ENCODE results near the gene LYSMD2. TPM values are rescaled to one million over a fixed set of nuclear protein-coding genes. Genes with fewer than 3 reads are reported as not detected.

Gene LYSMD2
- total RNA-seq, 4 donors from 2014 or later: 8.9 to 18.0 (median 13.8) TPM

- no peak for DNase-seq
- TF ChIP-seq CTCF (IDR thresholded peaks at IDR 0.05): no peak
- Histone ChIP-seq H3K4me1 (peaks cover 0 to 15% of the 10 kb centered on the region in 2 donors), H3K9me3 (no peaks in the 10 kb centered on the region), H3K4me3 (replicated peaks in 1 of 3) (no peak overlapping the region), H3K27ac (no peak overlapping the region), H3K27me3 (no peaks in the 10 kb centered on the region), H3K36me3 (no peaks in the 10 kb centered on the region)
- 75 to 90% methylated on average over 4 of the region's 4 CpGs for whole genome bisulfite sequencing, 2 donors
- intact Hi-C loops (cut with DNase I): no loop called here
Measured at GRCh38 chr15:51727141-51727897, 10.1 kb downstream of the LYSMD2 start.

- H3K27ac ChIP-seq: no peak overlapping the region
- H3K4me1 ChIP-seq: peaks cover 0 to 11% of the 10 kb centered on the region in 2 donors
- 34 to 52% methylated on average over 3 to 5 of the region's 5 CpGs for WGBS, 2 donors
- H3K27me3 ChIP-seq: no peaks in the 10 kb centered on the region
- no peaks in the 10 kb centered on the region for H3K36me3 ChIP-seq
- no peaks in the 10 kb centered on the region for H3K9me3 ChIP-seq
- DNase-seq: peak; percentile 43 to 61
- no peak for TF ChIP-seq CTCF (IDR thresholded peaks at IDR 0.05)
- TF ChIP-seq POLR2A (IDR thresholded peaks at IDR 0.05): no peak
- intact Hi-C loops (cut with DNase I): no loop called here
- H3K4me3 ChIP-seq (replicated peaks in 1 of 3): no peak overlapping the region
Measured at GRCh38 chr15:51726302-51727073, 11.0 kb downstream of the LYSMD2 start.

- Histone ChIP-seq H3K4me3 (replicated peaks in 1 of 3) (no peak overlapping the region), H3K36me3 (no peaks in the 10 kb centered on the region), H3K27me3 (no peaks in the 10 kb centered on the region), H3K9me3 (no peaks in the 10 kb centered on the region), H3K27ac (no peak overlapping the region), H3K4me1 (peaks cover 0 to 11% of the 10 kb centered on the region in 2 donors)
- TF ChIP-seq POLR2A (IDR thresholded peaks at IDR 0.05) (no peak), CTCF (IDR thresholded peaks at IDR 0.05) (no peak)
- intact Hi-C loops (cut with DNase I): no loop called here
- no peak for DNase-seq
- 65 to 75% methylated on average over 1 of the region's 1 CpG for WGBS, 2 donors
Measured at GRCh38 chr15:51724673-51725072, 12.8 kb downstream of the LYSMD2 start.

GRCh38 chr15:51724199-51724598 lies 13.3 kb downstream of the LYSMD2 start:
- H3K4me3 ChIP-seq (replicated peaks in 1 of 3): no peak overlapping the region
- intact Hi-C loops (cut with DNase I): no loop called here
- H3K9me3 ChIP-seq: no peaks in the 10 kb centered on the region
- TF ChIP-seq CTCF (IDR thresholded peaks at IDR 0.05): no peak
- no peaks in the 10 kb centered on the region for H3K27me3 ChIP-seq
- H3K4me1 ChIP-seq: peaks cover 0 to 11% of the 10 kb centered on the region in 2 donors
- DNase-seq: no peak
- no peaks in the 10 kb centered on the region for H3K36me3 ChIP-seq
- H3K27ac ChIP-seq: no peak overlapping the region
- 92 to 93% methylated on average over 2 of the region's 2 CpGs for WGBS, 2 donors

Measured in thyroid gland (tissue), 4 donors.